ENCODE measurements around the gene DGCR2. TPM values are rescaled to one million over a fixed set of nuclear protein-coding genes. Genes with fewer than 3 reads are reported as not detected.
"Not testable (repeated sequence)": the region's sequence is repeated elsewhere in the genome, so short reads cannot be mapped to it uniquely, and the experiment has no call there.

The DGCR2 gene, protein sequence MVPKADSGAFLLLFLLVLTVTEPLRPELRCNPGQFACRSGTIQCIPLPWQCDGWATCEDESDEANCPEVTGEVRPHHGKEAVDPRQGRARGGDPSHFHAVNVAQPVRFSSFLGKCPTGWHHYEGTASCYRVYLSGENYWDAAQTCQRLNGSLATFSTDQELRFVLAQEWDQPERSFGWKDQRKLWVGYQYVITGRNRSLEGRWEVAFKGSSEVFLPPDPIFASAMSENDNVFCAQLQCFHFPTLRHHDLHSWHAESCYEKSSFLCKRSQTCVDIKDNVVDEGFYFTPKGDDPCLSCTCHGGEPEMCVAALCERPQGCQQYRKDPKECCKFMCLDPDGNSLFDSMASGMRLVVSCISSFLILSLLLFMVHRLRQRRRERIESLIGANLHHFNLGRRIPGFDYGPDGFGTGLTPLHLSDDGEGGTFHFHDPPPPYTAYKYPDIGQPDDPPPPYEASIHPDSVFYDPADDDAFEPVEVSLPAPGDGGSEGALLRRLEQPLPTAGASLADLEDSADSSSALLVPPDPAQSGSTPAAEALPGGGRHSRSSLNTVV
- total RNA-seq: 10 to 100 TPM; 29.6 to 34.6 TPM

DNA sequence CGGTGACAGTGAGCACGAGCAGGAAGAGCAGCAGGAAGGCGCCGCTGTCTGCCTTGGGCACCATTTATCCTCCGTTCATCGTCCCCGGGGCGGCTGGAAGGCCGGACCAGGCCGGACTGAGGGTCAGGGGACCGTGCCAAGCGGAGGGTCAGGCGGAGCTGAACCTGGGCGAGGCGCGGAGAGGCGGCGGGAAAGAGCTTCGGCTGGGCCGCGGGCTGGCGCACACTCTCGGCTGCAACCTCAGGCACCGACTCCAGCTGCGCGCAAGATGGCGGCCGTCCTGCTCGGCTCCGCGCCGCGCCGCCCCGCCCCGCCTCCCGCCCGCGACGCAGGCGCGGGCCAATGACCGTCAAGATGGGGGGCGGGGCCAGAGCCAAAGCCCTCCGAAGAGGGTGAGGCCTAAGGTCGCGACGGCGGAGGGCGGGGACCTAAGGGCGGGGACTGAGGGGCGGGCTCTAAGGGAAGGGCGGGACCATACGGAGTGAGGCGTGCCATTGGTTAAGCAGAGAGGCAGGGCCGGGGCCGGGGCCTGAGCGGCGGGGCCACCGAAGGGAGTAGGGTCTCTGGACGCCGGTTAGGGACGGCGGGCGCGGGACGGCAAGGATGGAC is at the start of gene DGCR2:
Gene DGCR2, minus strand, starts transcription at position 270 of the 609 bp plus-strand sequence. Its CDS starts 206 bp downstream, at position 64.
- Mint-ChIP-seq H3K4me1 (ENCODE audit: low read depth in 2 of 2) (peaks cover 29 to 30% of the 10 kb centered on the region in 2 donors), H3K9me3 (no peaks in the 10 kb centered on the region), H3K36me3 (no peaks in the 10 kb centered on the region), H3K27ac (peak within 1 kb of the TSS; percentile 49 to 78), H3K4me3 (peak within 1 kb of the TSS; percentile 86), H3K27me3 (no peaks in the 10 kb centered on the region)
- DNase-seq (ENCODE audit: low spot score) (peak; percentile 96), ATAC-seq (peak; percentile 98 to 99)

DNA sequence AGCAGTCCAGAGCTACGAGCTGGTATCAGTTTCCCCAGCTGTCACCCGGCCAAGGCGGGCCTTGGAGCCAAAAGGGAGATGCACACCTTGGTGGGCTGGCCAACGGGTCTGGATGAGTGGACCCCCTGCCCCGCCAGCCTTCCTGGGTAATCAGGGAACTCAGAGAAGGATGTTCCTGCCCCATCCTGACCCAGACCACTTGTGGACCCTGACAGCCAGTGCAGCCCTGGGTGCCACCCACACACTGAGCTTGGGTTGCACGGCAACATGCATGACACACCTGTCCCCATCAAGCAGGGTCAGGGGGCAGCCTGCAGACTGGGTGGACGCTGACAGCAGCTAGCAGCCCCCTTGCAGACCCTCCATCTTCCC is 47.7 kb upstream of the DGCR2 start:
- ATAC-seq: no peak
- no peak for DNase-seq (ENCODE audit: low spot score)
- H3K9me3 Mint-ChIP-seq: no peaks in the 10 kb centered on the region
- H3K27ac Mint-ChIP-seq: no peak overlapping the region
- H3K4me3 Mint-ChIP-seq: peak overlapping the region; percentile 99
- H3K27me3 Mint-ChIP-seq: peaks cover 26 to 36% of the 10 kb centered on the region in 2 donors
- peaks cover 19 to 27% of the 10 kb centered on the region in 2 donors for H3K4me1 Mint-ChIP-seq (ENCODE audit: low read depth in 2 of 2)
- no peaks in the 10 kb centered on the region for H3K36me3 Mint-ChIP-seq

DNA sequence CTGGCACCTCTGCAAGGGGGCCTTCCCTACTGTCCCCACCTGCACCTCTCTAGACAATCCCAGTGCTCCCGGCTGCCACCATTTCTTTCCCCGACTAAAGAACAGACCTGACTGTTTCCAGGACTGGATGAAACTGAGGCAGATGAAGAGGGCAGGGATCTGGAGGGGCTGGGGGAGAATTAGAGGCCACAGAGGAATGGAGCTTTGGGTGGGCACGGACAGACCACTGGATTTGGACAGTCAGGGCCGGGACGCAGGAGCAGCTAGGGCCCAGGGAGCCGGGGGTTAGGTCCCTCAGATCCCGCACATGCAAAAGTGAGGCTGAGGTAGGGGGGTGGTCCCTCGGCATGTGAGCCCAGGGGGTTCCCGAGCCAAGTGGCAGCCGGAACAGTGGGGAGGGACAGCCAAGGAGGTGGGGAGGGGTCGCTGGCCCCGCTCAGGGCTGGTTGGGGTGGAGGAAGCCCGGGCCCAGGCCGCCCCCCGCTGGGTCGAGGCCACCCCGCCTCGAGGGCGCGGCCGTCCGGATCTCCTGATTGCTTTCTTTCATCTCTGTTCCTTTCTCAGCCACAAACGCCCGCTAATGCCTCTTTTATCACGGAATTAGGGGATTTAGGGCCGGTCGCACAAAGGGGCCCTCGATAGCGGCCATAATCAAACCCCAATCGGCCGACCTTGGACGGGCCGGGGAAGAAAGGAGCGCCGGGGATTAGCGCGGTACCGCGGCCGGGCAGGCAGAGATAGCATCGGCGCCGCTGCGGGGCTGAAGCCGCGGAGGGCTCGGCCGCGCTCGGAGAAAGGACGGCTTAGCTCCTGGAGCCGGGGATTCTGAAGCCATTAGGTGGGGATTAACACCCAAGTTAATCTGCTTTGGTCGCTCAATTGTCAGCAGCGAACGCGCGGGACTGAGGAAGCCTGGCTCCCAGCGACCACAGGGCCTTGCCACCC is 47.1 kb upstream of the DGCR2 start:
- Mint-ChIP-seq H3K36me3 (no peaks in the 10 kb centered on the region), H3K9me3 (no peaks in the 10 kb centered on the region), H3K4me3 (peak overlapping the region; percentile 32), H3K27me3 (peaks cover 26 to 36% of the 10 kb centered on the region in 2 donors), H3K4me1 (ENCODE audit: low read depth in 2 of 2) (peaks cover 19 to 27% of the 10 kb centered on the region in 2 donors), H3K27ac (peak overlapping the region in 1 of 2 donors; percentile 51)
- ATAC-seq (no peak), DNase-seq (ENCODE audit: low spot score) (no peak)

DNA sequence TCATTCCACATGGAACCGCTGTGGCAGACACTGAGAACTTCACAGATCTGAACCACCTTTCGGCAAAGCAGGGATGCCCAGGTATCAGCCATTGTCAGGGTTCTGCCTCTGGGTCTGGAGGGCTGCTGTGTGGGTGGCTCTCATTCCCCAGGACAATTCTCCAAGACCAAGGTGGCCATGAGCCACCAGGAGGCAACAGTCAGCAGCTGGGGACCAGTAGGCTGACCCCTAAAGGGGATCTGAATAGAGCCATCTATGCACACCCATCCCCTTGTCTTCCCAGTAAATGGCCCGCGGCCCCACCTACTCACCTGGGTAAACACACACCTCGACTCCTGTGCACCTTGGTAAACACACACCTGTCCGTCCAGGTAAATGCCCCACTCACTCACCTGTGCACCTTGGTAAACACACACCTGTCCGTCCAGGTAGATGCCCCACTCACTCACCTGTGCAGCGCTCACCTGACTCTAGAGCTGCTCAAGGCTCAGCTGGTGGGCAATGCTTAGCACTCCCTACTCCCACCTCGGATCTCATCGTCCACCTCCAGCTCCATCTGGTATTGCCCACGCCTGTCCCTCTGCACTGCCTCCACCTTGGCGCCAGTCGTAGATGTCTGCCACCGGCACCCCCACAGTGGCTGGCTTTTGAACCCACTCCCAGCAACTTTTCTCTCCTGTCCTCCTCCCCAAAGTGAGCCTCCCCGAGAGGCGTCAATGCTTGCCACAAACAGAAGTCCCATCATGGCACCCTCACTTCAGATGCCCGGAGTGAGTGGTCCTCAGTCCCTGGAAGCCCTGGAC is 46.1 kb upstream of the DGCR2 start:
- Mint-ChIP-seq H3K36me3 (no peaks in the 10 kb centered on the region), H3K4me3 (peak overlapping the region; percentile 30), H3K27ac (peak overlapping the region in 1 of 2 donors; percentile 51), H3K9me3 (no peaks in the 10 kb centered on the region), H3K27me3 (peaks cover 28 to 36% of the 10 kb centered on the region in 2 donors), H3K4me1 (ENCODE audit: low read depth in 2 of 2) (peaks cover 19 to 24% of the 10 kb centered on the region in 2 donors)
- ATAC-seq (no peak), DNase-seq (ENCODE audit: low spot score) (no peak)

DNA sequence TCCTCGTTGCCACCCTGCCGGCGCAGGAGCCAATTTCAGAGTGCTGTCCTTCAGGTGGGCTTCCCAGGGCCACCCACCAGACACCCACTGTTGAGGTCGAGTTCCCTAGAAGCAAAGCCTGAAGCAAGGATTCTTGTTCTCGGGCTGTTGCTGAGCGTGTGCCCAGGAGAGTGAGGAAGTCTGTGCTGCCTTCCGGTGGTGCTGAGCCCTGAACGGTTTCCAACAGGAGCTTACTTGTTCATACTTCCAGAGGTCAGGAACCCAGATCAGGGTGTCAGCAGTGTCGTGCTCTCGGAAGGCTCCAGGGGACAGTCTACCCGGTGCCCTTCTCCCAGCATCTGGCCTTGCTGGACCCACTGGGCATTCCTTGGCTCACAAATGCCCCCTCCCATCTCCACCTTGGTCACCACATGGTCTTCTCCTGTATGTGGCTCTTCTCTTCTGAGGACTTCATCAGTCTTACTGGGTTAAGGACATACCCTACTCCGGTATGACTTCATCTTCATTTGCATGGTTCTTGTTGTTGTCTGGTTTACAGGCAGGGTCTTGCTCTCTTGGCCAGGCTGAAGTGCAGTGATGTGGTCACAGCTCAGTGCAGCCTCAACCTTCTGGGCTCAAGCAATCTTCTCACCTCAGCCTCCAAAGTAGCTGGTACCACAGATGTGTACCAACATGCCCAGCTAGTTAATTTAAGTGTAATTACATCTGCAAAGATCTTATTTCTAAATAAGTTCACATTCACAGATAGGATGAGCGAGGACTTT is 45.1 kb upstream of the DGCR2 start:
- H3K36me3 Mint-ChIP-seq: no peaks in the 10 kb centered on the region
- peaks cover 28 to 36% of the 10 kb centered on the region in 2 donors for H3K27me3 Mint-ChIP-seq
- peaks cover 12 to 18% of the 10 kb centered on the region in 2 donors for H3K4me1 Mint-ChIP-seq (ENCODE audit: low read depth in 2 of 2)

DNA sequence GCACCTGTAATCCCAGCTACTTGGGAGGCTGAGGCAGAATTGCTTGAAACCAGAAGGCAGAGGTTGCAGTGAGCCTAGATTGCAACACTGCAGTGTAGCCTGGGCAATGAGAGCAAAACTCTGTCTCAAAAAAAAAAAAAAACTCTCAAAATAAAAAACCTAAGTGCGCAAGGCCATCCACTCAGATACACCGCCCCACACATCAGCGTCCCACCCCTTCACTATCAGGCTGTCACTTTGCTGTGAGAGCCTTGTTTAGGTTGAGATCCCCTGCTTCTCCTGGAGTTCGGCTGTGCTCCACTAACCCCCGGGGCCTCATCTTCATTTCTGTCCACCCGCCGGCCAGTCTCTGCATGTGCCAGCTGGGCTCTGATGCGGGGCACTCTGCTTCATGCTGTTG is 44.2 kb upstream of the DGCR2 start:
- H3K27me3 Mint-ChIP-seq: peaks cover 28 to 36% of the 10 kb centered on the region in 2 donors
- H3K36me3 Mint-ChIP-seq: no peaks in the 10 kb centered on the region
- H3K27ac Mint-ChIP-seq: no peak overlapping the region
- H3K4me3 Mint-ChIP-seq: no peak overlapping the region
- no peaks in the 10 kb centered on the region for H3K9me3 Mint-ChIP-seq
- ATAC-seq (no peak), DNase-seq (ENCODE audit: low spot score) (no peak)
- peaks cover 8 to 15% of the 10 kb centered on the region in 2 donors for H3K4me1 Mint-ChIP-seq (ENCODE audit: low read depth in 2 of 2)

More for the DNA sequence above, 45.1 kb upstream of the DGCR2 start:
- no peak overlapping the region for H3K4me3 Mint-ChIP-seq
- no peak overlapping the region for H3K27ac Mint-ChIP-seq
- no peaks in the 10 kb centered on the region for H3K9me3 Mint-ChIP-seq
- ATAC-seq (no peak), DNase-seq (ENCODE audit: low spot score) (no peak)

DNA sequence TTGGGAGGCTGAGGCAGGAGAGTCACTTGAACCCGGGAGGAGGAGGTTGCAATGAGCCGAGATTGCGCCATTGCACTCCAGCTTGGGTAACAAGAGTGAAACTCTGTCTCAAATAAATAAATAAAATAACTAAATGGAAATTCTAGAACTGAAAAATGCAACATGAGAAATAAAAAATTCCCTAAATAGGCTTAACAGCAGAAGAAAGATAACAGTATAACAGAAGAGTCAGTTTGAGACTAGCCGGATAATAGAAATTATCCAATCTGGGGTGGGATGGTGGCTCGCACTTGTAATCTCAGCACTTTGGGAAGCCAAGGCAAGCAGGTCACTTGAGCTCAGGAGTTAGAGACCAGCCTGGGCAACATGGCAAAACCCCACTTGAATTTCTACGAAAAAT is 42.2 kb upstream of the DGCR2 start:
- DNase-seq (ENCODE audit: low spot score) (no peak), ATAC-seq (no peak)
- H3K36me3 Mint-ChIP-seq: no peaks in the 10 kb centered on the region
- H3K4me3 Mint-ChIP-seq: no peak overlapping the region
- no peak overlapping the region for H3K27ac Mint-ChIP-seq
- H3K27me3 Mint-ChIP-seq: peaks cover 23 to 25% of the 10 kb centered on the region in 2 donors
- peaks cover 0 to 6% of the 10 kb centered on the region in 2 donors for H3K4me1 Mint-ChIP-seq (ENCODE audit: low read depth in 2 of 2)
- no peaks in the 10 kb centered on the region for H3K9me3 Mint-ChIP-seq

DNA sequence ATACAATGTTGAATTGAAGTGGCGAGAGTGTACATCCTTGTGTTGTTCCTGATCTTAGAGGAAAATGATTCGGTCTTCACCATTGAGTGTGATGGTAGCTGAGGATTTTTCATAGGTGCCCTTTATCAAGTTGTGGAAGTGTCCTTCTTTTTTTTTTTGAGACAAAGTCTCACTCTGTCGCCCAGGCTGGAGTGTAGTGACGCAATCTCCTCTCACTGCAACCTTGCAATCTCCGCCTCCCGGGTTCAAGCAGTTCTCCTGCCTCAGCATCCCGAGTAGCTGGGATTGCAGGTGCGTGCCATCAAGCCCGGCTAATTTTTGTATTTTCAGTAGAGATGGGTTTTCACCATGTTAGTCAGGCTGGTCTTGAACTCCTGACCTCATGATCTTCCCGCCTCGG is 36.4 kb upstream of the DGCR2 start:
- H3K36me3 Mint-ChIP-seq; ATAC-seq; H3K4me3 Mint-ChIP-seq; H3K9me3 Mint-ChIP-seq; H3K27ac Mint-ChIP-seq; DNase-seq (ENCODE audit: low spot score); H3K4me1 Mint-ChIP-seq (ENCODE audit: low read depth in 2 of 2): not testable (repeated sequence)
- peaks cover 7 to 11% of the 10 kb centered on the region in 2 donors for H3K27me3 Mint-ChIP-seq

DNA sequence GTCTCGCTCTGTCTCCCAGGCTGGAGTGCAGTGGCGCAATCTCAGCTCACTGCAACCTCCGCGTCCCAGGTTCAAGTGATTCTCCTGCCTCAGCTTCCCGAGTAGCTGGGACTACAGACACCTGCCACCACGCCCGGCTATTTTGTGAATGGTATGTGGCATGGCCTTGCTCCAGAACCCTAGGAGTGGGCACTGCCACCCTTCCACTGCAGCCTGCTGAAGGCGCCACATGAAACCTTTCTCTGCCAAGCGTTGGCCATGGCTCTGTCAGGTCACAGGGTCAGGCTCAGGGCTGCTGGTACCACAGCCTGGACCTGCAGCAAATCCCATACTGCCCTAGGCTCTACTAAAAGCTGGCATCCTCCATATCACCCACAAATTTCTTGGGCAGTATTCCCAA is 33.9 kb upstream of the DGCR2 start:
- not testable (repeated sequence) for H3K27ac Mint-ChIP-seq; ATAC-seq; DNase-seq (ENCODE audit: low spot score); H3K9me3 Mint-ChIP-seq; H3K4me1 Mint-ChIP-seq (ENCODE audit: low read depth in 2 of 2); H3K4me3 Mint-ChIP-seq; H3K36me3 Mint-ChIP-seq
- H3K27me3 Mint-ChIP-seq: peaks cover 19 to 32% of the 10 kb centered on the region in 2 donors

DNA sequence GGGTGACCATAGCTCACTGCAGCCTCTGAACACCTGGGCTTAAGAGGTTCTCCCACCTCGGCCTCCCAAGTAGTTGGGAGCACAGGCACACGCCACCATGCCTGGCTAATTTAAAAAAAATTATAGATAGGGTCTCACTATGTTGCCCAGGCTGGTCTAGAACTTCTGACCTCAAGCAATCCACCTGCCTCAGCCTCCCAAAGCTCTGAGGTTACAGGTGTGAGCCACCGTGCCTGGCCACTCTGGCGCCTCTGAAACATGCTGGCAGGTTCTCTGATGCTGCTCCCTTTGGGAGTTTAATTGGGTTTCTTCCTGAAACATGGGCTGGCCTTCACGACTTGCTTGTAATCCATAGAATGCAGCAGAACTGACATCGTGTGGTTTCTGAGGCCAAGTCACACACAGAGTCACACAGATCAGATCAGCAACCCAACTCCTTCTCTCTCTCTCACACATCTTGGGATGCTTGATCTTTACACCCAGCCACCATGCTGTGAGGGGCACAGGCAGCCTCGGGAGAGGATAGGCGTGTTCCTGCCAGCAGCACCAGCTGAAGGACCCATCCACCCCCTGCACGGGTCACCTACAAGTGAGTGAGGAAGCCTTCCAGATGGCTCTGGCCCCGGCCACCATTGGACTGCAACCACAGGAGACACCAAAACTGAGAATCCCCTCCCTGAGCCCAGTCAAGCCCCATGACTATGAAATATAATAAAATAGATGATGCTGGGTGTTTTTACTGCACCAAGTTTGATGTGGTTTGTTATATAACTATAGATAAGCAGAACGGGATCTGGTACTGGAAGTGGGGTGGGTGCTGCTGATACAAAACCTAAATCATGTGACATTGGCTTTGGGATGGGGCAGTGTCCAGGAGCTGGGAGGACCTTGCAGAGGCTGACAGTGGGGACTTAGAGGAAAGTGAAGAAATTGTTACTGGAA is 31.0 kb upstream of the DGCR2 start:
- DNase-seq (ENCODE audit: low spot score) (no peak), ATAC-seq (peak in 1 of 2 donors; percentile 37)
- Mint-ChIP-seq H3K4me1 (ENCODE audit: low read depth in 2 of 2) (peaks cover 0 to 6% of the 10 kb centered on the region in 2 donors), H3K27ac (no peak overlapping the region), H3K9me3 (no peaks in the 10 kb centered on the region), H3K36me3 (peaks cover 6% of the 10 kb centered on the region), H3K27me3 (peaks cover 23 to 36% of the 10 kb centered on the region in 2 donors), H3K4me3 (no peak overlapping the region)

DNA sequence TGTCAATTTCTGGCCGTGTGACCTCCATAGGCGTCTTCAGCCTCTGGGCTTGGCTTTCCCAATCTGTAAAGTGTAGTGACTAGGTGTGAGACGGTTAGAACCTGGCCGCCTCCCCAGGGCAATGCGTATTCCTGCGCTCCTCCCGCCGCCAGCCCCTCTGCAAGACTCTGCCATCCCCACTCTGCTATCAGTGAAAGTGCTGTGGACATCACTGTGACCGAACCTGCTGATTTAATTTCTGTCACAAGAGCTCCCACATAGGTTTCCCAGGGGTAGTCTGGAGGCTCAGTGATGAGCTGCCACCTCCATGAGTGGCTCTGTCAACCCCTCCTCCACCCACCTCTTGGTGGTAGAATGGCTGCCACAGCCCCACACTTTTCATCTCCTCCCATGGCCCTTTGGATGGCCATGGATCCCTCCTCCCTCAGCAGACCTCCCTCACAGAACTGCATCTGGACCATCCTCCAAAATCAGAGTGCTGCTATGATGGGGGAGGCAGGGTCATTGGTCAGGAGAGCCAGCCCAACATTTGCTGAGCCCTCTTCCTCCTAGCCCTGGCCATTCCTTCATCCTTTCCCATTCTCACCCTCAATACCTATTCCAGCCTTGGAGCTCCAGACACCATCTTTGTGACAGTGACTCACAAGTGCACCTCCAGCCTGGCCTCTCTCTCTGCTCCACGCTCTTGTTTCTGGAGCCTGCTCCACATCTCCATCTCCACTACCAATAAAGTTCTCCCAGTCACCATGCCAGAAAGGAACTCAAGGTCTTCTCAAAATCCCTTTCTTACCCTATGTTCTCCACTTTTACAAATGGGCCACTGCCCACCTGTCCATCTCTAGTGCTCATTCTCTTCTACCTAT is 29.3 kb upstream of the DGCR2 start:
- H3K4me1 Mint-ChIP-seq (ENCODE audit: low read depth in 2 of 2): peaks cover 0 to 6% of the 10 kb centered on the region in 2 donors
- no peak overlapping the region for H3K27ac Mint-ChIP-seq
- peak overlapping the region; percentile 54 for H3K4me3 Mint-ChIP-seq
- H3K27me3 Mint-ChIP-seq: peaks cover 31 to 45% of the 10 kb centered on the region in 2 donors
- no peak for DNase-seq (ENCODE audit: low spot score)
- no peaks in the 10 kb centered on the region for H3K9me3 Mint-ChIP-seq
- ATAC-seq: no peak
- peaks cover 6% of the 10 kb centered on the region for H3K36me3 Mint-ChIP-seq
